ENCODE measurements around the gene GUCA2B.

- TF ChIP-seq, protein P1, sequence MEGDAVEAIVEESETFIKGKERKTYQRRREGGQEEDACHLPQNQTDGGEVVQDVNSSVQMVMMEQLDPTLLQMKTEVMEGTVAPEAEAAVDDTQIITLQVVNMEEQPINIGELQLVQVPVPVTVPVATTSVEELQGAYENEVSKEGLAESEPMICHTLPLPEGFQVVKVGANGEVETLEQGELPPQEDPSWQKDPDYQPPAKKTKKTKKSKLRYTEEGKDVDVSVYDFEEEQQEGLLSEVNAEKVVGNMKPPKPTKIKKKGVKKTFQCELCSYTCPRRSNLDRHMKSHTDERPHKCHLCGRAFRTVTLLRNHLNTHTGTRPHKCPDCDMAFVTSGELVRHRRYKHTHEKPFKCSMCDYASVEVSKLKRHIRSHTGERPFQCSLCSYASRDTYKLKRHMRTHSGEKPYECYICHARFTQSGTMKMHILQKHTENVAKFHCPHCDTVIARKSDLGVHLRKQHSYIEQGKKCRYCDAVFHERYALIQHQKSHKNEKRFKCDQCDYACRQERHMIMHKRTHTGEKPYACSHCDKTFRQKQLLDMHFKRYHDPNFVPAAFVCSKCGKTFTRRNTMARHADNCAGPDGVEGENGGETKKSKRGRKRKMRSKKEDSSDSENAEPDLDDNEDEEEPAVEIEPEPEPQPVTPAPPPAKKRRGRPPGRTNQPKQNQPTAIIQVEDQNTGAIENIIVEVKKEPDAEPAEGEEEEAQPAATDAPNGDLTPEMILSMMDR (IDR thresholded peaks at IDR 0.05) = no peak
- no peak for TF ChIP-seq POLR2A (IDR thresholded peaks at IDR 0.05)
Observed at GRCh38 chr1:42125552-42125951, 27.7 kb upstream of the GUCA2B start.

Measured in prostate gland (tissue), 2 donors.